HG03460 (cell line): ENCODE data around the gene CUX1.
"Not testable (repeated sequence)": the region's sequence is repeated elsewhere in the genome, so short reads cannot be mapped to it uniquely, and the experiment has no call there.

ENCODE experiments used
- ATAC-seq: cut with Tn5 transposase; IDR thresholded peaks from one replicate; pipeline ENCODE4 v1.9.1; 2021; ENCODE audit not compliant: unreplicated experiment

Gene CUX1

DNA sequence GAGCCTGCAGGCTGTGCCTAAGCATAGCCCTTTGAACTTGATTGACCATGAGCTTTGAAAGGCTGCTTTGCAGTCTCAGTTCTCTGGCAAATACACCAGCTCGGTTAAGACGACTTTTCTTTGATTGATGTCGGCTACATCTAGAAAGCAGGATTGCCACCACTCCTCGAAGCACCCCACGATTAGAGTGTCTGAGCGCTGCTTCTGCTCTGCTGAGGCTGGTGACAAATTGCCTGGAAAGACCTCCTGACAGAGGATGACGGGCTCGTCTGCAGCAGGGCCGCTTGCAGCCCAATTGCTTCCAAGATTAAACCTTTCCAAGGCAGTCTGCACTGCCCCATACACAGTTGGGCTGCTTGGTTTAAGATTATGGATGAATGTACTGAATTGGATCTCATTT is 182.0 kb downstream of the CUX1 start:
- ATAC-seq, result no peak

DNA sequence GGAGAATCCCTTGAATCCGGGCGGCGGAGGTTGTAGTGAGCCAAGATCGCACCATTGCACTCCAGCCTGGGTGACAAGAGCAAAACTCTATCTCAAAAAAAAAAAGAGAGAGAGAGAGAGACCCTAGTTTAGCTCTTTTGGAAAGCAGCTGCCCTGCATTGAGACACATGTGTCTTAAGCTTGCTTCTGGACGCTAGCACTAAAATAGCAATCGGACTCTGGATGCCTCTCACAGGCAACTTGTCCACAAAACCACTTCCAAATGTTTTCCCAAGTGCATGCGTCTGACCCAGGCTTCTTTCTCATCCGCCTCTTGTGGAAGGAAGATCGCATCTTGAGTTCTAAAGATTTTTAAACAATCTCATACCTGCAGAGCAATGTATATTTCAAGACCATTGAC is 182.7 kb downstream of the CUX1 start:
- ATAC-seq, result no peak

DNA sequence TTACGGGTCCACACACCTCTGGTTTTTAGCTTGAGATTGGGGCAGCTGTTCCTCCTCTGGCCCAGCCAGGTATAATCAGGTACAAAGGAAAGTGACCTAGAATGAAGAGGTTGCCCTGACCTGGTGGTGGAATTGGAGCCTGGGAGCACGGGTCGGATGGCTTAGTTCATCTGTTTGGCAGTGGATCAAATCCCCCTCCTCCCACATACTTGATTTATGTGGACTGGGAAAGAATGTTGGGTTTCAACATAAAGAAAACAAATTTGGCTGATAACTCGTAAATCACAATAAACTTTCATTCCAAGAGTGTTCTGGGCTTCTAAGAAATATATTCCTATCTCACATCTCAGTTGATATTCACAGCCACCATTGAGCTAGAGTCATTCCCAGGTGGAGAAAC is 186.8 kb downstream of the CUX1 start:
- ATAC-seq, result no peak

- ATAC-seq, result no peak
Observed at GRCh38 chr7:102004848-102005247, 187.4 kb downstream of the CUX1 start.

DNA sequence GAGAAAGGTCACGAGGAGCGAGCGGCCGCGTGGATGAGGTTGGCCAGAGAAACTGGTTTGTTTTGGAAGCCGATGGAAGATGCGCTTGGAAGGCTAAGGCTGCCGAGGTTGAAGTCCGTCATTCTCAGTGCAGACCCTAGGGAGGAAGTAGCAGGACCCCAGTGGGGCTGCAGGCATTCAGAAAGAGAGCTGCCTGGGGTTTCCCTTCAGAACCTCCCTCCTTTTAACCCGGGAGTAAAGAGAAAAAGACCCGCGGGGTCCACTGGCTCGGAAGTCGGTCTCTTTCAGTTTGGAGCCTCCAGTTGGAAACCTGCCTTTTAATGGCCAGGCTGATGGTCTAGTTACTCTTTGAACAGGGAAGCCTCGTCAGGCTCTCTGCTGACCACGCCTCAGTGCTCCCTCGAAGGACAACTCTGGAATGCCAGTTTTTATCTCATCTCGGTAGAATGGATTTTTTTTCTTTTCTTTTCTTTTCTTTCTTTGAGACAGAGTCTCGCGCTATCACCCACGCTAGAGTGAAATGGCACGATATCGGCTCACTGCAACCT is 188.6 kb downstream of the CUX1 start:
- no peak for ATAC-seq

- ATAC-seq, result no peak
Observed at GRCh38 chr7:102006695-102007094, 189.3 kb downstream of the CUX1 start.

DNA sequence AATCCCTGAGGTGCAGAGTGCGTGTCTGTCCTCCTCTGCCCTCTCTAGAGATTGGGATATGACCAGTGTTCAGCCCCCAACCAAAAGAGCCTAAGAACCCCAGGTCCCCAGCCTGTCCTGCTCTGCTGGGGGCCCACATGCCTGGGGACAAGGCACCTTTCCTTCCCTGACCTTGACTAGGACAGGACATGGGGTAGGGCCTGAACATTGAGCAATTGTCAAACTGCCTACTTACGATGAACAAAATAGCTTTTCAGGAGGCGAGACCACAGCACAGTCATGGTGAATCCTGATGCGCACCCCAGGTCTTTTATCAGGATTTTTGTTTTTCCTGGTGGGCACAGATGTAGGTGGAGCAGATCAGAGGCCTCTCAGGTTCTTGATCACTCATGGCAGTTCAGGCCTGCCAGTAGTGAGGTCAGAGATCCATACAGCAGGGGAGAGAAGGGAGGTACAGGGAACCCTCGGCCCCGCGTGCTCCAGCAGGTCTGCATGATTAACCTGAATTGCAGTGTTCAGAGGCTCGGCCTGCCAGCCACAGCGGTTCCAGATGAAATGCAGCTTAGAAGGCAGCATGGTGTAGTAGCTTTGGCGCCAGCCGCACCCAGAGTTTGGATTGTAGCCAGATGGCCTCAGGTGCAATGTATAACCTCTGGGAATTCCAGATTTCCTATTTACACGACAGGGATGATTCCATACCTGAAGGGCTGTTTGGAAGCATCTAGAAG is 191.3 kb downstream of the CUX1 start:
- ATAC-seq, result no peak

DNA sequence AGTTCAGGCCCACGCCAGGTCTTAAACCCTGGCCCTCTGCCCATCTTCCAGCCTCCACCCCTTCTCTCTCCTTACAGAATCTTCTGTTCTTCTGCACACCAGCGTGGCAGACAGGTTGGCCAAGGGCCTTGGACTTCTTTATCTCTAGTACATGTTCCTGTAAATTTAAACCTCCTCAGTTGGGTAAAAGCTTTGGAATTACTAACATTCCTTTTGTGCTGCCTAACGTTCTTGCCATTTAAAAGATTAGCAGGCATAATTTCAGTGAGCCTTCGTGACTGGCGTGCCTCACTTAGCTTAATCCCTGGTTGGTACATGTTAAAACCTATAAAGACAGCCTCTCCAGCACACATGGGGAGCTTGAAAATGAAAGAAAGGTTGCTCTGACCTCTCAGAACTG is 192.2 kb downstream of the CUX1 start:
- no peak for ATAC-seq

- not testable (repeated sequence) for ATAC-seq
Observed at GRCh38 chr7:102012112-102012830, 194.8 kb downstream of the CUX1 start.

- ATAC-seq, result no peak
Observed at GRCh38 chr7:102012941-102013461, 195.6 kb downstream of the CUX1 start.

DNA sequence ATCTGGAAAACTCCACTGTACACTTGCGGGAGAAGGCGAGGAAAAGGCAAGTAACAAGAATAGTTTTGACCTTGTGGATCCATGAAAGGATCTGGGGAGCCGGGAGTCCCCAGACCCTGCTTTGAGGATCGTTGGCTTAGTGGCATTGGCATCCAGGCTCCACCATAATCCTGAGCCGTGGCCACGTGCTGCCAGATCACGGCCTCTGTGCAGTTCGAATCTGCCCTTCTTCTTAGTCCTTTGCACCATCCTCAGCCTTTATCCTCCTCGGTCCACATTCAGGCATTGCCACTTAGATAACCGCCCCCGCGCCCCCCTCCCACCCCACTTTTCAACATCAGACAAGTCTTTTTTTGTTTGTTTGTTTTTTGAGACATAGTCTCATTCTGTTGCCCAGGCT is 201.4 kb downstream of the CUX1 start:
- no peak for ATAC-seq

- no peak for ATAC-seq
Observed at GRCh38 chr7:102019461-102019860, 202.0 kb downstream of the CUX1 start.

DNA sequence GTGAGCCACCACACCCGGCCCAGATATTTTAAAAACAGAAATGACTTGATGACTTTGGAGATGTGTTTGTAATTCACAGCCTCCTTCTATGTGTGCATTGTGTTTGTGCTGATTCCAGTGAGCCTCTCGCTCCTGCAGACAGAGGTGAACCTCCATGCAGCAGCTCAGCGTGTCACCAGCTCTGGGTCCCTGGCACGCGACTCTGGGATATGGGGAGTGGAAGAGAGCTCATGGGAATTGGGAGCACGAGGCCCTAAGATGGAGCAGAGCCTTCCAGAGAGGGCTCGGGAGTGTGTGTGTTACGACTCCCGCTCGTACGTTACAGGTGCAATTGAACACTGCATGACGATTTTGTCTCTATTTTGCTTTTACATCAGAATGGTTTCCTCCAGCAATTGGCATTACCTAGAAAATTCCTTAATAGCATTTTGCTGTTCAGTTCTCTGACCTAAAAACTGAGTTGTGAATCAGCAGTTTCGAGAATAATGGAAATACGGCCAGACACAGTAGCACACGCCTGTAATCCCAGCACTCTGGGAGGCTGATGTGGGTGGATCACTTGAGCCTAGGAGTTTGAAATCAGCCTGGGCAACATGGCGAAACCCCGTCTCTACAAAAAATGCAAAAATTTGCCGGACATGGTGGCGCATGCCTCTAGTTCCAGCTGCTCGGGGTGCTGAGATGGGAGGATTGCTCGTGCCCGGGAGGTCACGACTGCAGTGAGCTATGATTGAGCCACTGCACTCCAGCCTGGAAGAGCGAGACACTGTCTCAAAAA is 204.6 kb downstream of the CUX1 start:
- no peak for ATAC-seq

DNA sequence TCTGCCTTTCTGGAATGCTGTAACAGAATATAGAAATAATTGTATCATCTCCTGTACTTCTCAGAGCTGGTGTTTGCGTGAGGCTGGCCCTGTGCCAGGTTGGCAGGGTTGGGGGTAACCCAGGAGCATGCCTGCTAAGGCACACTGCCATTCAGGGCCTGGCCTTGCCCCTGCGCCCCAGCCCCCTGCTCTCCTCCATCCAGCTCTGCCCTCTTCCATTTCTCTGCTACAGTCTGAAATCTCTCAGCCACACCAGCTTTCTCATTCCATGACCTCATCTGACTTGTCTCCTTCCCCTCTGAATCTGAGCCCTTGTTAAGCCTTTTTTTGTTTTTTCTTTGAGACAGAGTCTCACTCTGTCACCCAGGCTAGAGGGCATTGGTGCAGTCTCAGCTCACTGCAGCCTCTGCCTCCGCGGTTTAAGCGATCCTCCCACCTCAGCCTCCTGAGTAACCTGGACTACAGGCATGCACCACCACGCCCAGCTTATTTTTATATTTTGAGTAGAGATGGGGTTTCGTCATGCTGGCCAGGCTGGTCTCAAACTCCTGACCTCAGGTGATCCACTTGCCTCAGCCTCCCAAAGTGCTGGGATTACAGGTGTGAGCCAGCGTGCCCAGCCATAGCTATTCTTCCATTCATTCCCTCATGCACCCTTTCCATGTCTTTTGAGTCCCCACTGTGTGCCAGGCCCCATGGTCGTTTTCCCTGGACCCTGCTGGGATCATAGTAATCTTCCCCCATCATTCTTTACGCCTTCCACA is 206.8 kb downstream of the CUX1 start:
- ATAC-seq, result no peak

- no peak for ATAC-seq
Observed at GRCh38 chr7:102024769-102025391, 207.5 kb downstream of the CUX1 start.

DNA sequence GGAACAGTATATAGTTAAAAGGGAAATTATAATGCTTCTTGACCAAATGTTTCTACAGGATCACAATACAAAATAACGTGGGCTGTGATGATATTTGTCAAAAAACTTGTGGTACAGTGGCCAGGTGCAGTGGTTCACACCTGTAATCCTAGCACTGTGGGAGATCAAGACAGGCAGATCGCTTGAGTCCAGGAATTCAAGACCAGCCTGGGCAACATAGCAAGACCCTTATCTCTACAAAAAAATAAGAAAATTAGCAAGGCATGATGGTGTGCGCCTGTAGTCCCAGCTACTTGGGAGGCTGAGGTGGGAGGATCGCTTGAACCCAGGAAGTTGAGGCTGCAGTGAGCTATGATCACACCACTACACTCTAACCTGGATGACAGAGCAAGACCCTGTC is 208.4 kb downstream of the CUX1 start:
- not testable (repeated sequence) for ATAC-seq

- no peak for ATAC-seq
Observed at GRCh38 chr7:102028206-102028826, 210.9 kb downstream of the CUX1 start.

GRCh38 chr7:102029616-102030015 is 212.2 kb downstream of the CUX1 start:
- ATAC-seq, result no peak

DNA sequence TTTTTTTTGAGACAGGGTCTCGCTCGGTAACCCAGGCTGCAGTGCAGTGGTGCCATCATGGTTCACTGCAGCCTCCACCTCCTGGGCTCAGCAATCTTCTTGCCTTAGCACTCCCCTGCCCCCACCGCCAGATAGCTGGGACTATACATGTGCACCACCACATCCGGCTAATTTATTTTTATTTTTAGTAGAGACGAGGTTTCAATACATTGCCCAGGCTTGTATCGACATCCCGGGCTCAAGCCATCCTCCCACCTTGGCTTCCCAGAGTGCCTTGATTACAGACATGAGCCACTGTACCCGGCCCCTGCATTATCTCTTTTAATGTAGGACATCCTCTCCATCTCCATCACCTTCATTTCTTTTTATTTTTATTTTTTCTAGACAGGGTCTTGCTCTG is 213.3 kb downstream of the CUX1 start:
- no peak for ATAC-seq

GRCh38 chr7:102036958-102037357 is 219.5 kb downstream of the CUX1 start:
- ATAC-seq, result no peak
